Smooth muscle cell of the pulmonary artery (primary cell): Measurements from ENCODE around the gene ZNF224. TPM values are rescaled to one million over a fixed set of nuclear protein-coding genes. Genes with fewer than 3 reads are reported as not detected.

Source experiments
- total RNA-seq: library from RNA; depleted of rRNA; stranded (reverse); fragments of >200 nt; gene quantifications from 2 replicates; pipeline ENCODE4 v1.2.3, GENCODE V29; 2014

The ZNF224 gene
- 24.0 and 28.7 TPM in 2 replicates for total RNA-seq

GRCh38 chr19:44093931-44094765, at the start of gene ZNF224:
TSS of gene ZNF224 (plus strand) at chr19:44094361. CDS start at chr19:44097874, 3,513 bp downstream.

GRCh38 chr19:44051650-44052402, 42.3 kb upstream of the ZNF224 start, which contains the start of gene ZNF223:
TSS of gene ZNF223 (plus strand) at chr19:44052036. CDS start at chr19:44055177, 3,141 bp downstream.

GRCh38 chr19:44071824-44072542, 22.2 kb upstream of the ZNF224 start, which contains the start of gene ZNF284:
TSS of gene ZNF284 (plus strand) at chr19:44072159. CDS start at chr19:44076390, 4,231 bp downstream.

GRCh38 chr19:44113138-44113783, 19.1 kb downstream of the ZNF224 start, which contains the start of gene ZNF225:
TSS of gene ZNF225 (plus strand) at chr19:44113399. CDS start at chr19:44115828, 2,429 bp downstream.

GRCh38 chr19:44141191-44142058, 47.3 kb downstream of the ZNF224 start, which contains the start of gene ZNF234:
TSS of gene ZNF234 (plus strand) at chr19:44141554. CDS start at chr19:44144633, 3,079 bp downstream.

Other genes starting within 250 kb of the ZNF224 start
- 4.3 and 4.9 TPM in 2 replicates for gene ZNF404, start 210.4 kb upstream of the ZNF224 start, total RNA-seq
- 14.9 and 22.0 TPM in 2 replicates for gene ZNF45, start 159.1 kb upstream of the ZNF224 start, total RNA-seq
- 10.0 and 13.0 TPM in 2 replicates for gene ZNF221, start 143.1 kb upstream of the ZNF224 start, total RNA-seq
- 7.5 and 8.5 TPM in 2 replicates for gene ZNF155, start 110.2 kb upstream of the ZNF224 start, total RNA-seq
- gene ZNF230, start 91.4 kb upstream of the ZNF224 start, total RNA-seq = 2.9 and 3.5 TPM in 2 replicates
- 4.2 TPM in 2 replicates for gene ZNF222, start 69.0 kb upstream of the ZNF224 start, total RNA-seq
- 4.9 and 5.1 TPM in 2 replicates for gene ZNF223, start 42.3 kb upstream of the ZNF224 start, total RNA-seq
- gene ZNF284, start 22.2 kb upstream of the ZNF224 start, total RNA-seq = 2.7 and 4.1 TPM in 2 replicates
- gene ZNF225, start 19.0 kb downstream of the ZNF224 start, total RNA-seq = 5.6 and 7.4 TPM in 2 replicates
- 14.2 and 14.3 TPM in 2 replicates for gene ZNF234, start 47.2 kb downstream of the ZNF224 start, total RNA-seq
- gene ZNF226, start 70.7 kb downstream of the ZNF224 start, total RNA-seq = 12.7 and 21.4 TPM in 2 replicates
- gene ZNF227, start 118.2 kb downstream of the ZNF224 start, total RNA-seq = 18.6 and 19.0 TPM in 2 replicates
- gene ZNF233, start 165.5 kb downstream of the ZNF224 start, total RNA-seq = 1.4 and 1.5 TPM in 2 replicates
- gene ZNF235, start 210.7 kb downstream of the ZNF224 start, total RNA-seq = 4.7 and 5.0 TPM in 2 replicates